ENCODE results near the gene LYPD6.

LYPD6 gene

DNA sequence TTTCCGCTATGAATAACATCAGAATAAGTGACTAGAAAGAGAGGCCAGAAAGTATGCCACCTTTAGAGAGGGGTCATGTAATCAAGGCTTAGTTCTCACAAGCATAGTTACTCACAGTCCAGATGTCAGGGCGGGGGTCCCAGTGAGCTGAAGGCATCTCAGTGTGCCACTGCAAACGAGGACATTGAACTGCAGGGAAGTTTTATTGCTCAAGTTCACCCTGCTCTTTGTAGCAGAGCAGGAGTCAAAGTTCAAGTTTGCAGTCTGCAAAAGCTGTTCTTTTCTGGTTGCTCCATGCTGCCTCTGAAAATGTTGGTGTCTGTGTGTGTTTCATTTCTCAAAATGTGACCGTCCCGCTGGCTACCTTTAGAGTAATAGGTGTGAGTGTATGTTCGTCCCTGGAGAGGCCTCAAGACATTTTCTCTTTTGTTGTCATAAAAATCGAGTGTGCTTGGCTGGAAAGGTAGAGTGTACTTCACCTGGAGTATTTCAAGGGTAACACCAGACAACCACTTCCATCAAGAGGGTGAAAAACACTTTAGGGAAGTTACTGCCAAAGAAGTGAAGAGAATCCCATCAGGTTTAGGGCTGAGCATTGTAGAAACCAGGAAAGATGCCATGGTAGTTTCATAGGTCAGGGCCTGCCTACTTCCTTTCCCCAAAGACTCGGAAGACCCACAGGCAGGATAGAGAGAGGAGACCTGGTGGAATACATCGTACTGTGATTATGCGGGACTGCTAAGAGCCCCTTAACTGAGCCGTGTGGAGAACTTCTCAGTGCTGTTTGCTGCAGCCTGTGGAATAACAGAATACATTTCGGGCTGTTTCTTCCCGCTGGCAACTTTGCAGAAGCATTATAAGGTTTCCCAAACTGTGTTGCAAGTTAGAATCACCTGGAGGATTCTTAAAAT lies 89.9 kb downstream of the LYPD6 start:
- no peak for ATAC-seq
- TF ChIP-seq BACH2 (CRISPR knock-in tag; IDR thresholded peaks at IDR 0.05; ENCODE audit: borderline replicate concordance) (no peak), SNAI2 (CRISPR knock-in tag; IDR thresholded peaks at IDR 0.05) (no peak), TCF4 (CRISPR knock-in tag; IDR thresholded peaks at IDR 0.05; ENCODE audit: borderline replicate concordance) (no peak)

DNA sequence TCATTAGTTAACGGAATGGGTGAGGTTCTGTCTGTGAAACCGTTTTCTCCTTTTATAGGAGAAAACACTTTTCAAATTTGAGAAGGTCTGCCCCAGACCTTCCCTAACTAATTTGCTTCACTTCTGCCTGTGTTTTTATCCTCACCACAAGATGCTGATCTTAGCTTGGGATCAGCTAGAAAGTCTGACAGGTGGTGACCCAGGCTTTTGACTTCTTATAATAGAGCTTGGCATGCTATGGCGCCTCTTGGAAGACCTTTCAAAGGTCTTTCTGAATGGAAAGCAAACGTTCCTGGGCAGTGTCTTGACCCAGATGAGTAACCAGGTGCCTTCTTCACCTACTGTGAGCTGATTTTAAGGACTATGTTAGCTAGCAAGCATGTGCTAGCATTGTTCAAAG lies 91.4 kb downstream of the LYPD6 start:
- no peak for TF ChIP-seq TCF4 (CRISPR knock-in tag; IDR thresholded peaks at IDR 0.05; ENCODE audit: borderline replicate concordance)
- no peak for TF ChIP-seq ZNF565 (CRISPR knock-in tag; conservative IDR thresholded peaks at IDR 0.05; ENCODE audit: low read depth)
- no peak for TF ChIP-seq GLIS3 (CRISPR knock-in tag; IDR thresholded peaks at IDR 0.05)
- no peak for TF ChIP-seq CSDC2 (CRISPR knock-in tag; IDR thresholded peaks at IDR 0.05)
- TF ChIP-seq ZNF70 (CRISPR knock-in tag; IDR thresholded peaks at IDR 0.05), result no peak
- TF ChIP-seq SNAI2 (CRISPR knock-in tag; IDR thresholded peaks at IDR 0.05), result no peak
- TF ChIP-seq PPARA (CRISPR knock-in tag; IDR thresholded peaks at IDR 0.05; ENCODE audit: borderline replicate concordance), result no peak
- TF ChIP-seq, protein P1, sequence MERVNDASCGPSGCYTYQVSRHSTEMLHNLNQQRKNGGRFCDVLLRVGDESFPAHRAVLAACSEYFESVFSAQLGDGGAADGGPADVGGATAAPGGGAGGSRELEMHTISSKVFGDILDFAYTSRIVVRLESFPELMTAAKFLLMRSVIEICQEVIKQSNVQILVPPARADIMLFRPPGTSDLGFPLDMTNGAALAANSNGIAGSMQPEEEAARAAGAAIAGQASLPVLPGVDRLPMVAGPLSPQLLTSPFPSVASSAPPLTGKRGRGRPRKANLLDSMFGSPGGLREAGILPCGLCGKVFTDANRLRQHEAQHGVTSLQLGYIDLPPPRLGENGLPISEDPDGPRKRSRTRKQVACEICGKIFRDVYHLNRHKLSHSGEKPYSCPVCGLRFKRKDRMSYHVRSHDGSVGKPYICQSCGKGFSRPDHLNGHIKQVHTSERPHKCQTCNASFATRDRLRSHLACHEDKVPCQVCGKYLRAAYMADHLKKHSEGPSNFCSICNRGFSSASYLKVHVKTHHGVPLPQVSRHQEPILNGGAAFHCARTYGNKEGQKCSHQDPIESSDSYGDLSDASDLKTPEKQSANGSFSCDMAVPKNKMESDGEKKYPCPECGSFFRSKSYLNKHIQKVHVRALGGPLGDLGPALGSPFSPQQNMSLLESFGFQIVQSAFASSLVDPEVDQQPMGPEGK (CRISPR knock-in tag; IDR thresholded peaks at IDR 0.05; ENCODE audit: borderline replicate concordance), result no peak
- TF ChIP-seq ZNF8 (CRISPR knock-in tag; IDR thresholded peaks at IDR 0.05), result no peak
- TF ChIP-seq, protein P2, sequence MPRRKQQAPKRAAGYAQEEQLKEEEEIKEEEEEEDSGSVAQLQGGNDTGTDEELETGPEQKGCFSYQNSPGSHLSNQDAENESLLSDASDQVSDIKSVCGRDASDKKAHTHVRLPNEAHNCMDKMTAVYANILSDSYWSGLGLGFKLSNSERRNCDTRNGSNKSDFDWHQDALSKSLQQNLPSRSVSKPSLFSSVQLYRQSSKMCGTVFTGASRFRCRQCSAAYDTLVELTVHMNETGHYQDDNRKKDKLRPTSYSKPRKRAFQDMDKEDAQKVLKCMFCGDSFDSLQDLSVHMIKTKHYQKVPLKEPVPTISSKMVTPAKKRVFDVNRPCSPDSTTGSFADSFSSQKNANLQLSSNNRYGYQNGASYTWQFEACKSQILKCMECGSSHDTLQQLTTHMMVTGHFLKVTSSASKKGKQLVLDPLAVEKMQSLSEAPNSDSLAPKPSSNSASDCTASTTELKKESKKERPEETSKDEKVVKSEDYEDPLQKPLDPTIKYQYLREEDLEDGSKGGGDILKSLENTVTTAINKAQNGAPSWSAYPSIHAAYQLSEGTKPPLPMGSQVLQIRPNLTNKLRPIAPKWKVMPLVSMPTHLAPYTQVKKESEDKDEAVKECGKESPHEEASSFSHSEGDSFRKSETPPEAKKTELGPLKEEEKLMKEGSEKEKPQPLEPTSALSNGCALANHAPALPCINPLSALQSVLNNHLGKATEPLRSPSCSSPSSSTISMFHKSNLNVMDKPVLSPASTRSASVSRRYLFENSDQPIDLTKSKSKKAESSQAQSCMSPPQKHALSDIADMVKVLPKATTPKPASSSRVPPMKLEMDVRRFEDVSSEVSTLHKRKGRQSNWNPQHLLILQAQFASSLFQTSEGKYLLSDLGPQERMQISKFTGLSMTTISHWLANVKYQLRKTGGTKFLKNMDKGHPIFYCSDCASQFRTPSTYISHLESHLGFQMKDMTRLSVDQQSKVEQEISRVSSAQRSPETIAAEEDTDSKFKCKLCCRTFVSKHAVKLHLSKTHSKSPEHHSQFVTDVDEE (CRISPR knock-in tag; IDR thresholded peaks at IDR 0.05), result no peak
- no peak for TF ChIP-seq ISL1 (CRISPR knock-in tag; IDR thresholded peaks at IDR 0.05)
- TF ChIP-seq OSR1 (CRISPR knock-in tag; IDR thresholded peaks at IDR 0.05), result no peak
- no peak for TF ChIP-seq ZFP3 (CRISPR knock-in tag; IDR thresholded peaks at IDR 0.05)
- TF ChIP-seq, protein P3, sequence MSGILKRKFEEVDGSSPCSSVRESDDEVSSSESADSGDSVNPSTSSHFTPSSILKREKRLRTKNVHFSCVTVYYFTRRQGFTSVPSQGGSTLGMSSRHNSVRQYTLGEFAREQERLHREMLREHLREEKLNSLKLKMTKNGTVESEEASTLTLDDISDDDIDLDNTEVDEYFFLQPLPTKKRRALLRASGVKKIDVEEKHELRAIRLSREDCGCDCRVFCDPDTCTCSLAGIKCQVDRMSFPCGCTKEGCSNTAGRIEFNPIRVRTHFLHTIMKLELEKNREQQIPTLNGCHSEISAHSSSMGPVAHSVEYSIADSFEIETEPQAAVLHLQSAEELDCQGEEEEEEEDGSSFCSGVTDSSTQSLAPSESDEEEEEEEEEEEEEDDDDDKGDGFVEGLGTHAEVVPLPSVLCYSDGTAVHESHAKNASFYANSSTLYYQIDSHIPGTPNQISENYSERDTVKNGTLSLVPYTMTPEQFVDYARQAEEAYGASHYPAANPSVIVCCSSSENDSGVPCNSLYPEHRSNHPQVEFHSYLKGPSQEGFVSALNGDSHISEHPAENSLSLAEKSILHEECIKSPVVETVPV (CRISPR knock-in tag; IDR thresholded peaks at IDR 0.05), result no peak
- no peak for TF ChIP-seq TOX (CRISPR knock-in tag; IDR thresholded peaks at IDR 0.05; ENCODE audit: borderline replicate concordance)
- no peak for TF ChIP-seq ARNTL (CRISPR knock-in tag; IDR thresholded peaks at IDR 0.05; ENCODE audit: borderline replicate concordance, low read depth)
- no peak for TF ChIP-seq RARB (CRISPR knock-in tag; IDR thresholded peaks at IDR 0.05)
- no peak for ATAC-seq

DNA sequence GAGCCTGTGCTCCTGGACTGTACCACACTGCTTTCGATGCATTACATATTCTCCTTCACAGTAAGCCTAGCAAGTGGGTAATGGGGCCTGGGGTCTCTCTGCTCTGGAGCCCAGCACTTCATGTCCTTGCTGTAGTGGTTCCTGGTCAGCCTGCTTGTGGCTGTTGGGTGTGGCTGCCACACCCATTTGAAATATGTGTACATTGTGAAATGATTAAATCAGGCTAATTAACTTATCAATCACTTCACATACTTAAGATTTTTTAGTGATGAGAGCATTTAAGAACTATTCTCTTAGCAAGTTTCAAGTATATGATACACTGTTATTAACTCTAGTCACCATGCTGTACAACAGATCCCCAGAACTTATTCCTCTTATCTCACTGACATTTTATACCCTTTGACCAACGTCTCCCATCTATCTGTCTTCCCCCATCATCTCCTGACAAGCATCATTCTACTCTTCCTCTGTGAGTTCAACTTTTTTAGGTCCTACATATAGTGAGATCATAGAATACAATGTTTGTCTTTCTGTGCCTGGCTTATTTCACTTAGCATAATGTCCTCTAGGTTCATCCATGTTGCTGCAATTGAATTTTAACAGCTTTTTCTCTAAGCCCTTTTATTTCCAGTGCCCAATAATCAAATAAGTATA lies 92.1 kb downstream of the LYPD6 start:
- ATAC-seq, result peak; percentile 80
- peak; percentile 90 for TF ChIP-seq ISL1 (CRISPR knock-in tag; IDR thresholded peaks at IDR 0.05)
- TF ChIP-seq, protein P4, sequence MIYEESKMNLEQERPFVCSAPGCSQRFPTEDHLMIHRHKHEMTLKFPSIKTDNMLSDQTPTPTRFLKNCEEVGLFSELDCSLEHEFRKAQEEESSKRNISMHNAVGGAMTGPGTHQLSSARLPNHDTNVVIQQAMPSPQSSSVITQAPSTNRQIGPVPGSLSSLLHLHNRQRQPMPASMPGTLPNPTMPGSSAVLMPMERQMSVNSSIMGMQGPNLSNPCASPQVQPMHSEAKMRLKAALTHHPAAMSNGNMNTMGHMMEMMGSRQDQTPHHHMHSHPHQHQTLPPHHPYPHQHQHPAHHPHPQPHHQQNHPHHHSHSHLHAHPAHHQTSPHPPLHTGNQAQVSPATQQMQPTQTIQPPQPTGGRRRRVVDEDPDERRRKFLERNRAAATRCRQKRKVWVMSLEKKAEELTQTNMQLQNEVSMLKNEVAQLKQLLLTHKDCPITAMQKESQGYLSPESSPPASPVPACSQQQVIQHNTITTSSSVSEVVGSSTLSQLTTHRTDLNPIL (CRISPR knock-in tag; IDR thresholded peaks at IDR 0.05; ENCODE audit: low read depth), result peak; percentile 86
- TF ChIP-seq, protein P2 (CRISPR knock-in tag; IDR thresholded peaks at IDR 0.05), result peak; percentile 31; the same call in 1 of the 2 replicates
- TF ChIP-seq BACH2 (CRISPR knock-in tag; IDR thresholded peaks at IDR 0.05; ENCODE audit: borderline replicate concordance), result no peak

Measured in SK-N-SH treated with all-trans-retinoic acid at 6 μM for 48 hours (cell line).